Calu3 (cell line): ENCODE results near the gene AP3B1. TPM values are rescaled to one million over a fixed set of nuclear protein-coding genes. Genes with fewer than 3 reads are reported as not detected.
A peak's percentile ranks its signal among the peaks of the same experiment; 100 is the strongest.

Experiments
- BruUV-seq: library from RNA; stranded (reverse); fragments of 400-500 nt; replicated peaks from 2 replicates; lab custom pipeline; 2021; lab: Mats Ljungman, UMichigan
- CTCF ChIA-PET: fragments of 300-600 bp; sonication (Branson Sonifier 250); formaldehyde crosslinking; loops from one replicate; lab custom pipeline; 2022; ENCODE audit warnings: antibody characterized with exemption; lab: Charles Lee
- DNase-seq: peaks from one replicate; pipeline ENCODE4 v3.0.0; 2022
- H3K27ac Mint-ChIP-seq: one replicate; pipeline ENCODE4 v1.8.0; 2022; ENCODE audit warnings: mixed read lengths; ENCODE audit not compliant: unreplicated experiment
- H3K27me3 Mint-ChIP-seq: one replicate; pipeline ENCODE4 v1.8.0; 2022; ENCODE audit warnings: mixed read lengths; ENCODE audit not compliant: unreplicated experiment
- H3K36me3 Mint-ChIP-seq: one replicate; pipeline ENCODE4 v1.8.0; 2022; ENCODE audit warnings: mild to moderate bottlenecking, moderate library complexity, mixed read lengths; ENCODE audit not compliant: insufficient read depth, unreplicated experiment
- H3K4me1 Mint-ChIP-seq: one replicate; pipeline ENCODE4 v1.8.0; 2022; ENCODE audit warnings: mild to moderate bottlenecking, low read depth, mixed read lengths; ENCODE audit not compliant: unreplicated experiment
- H3K4me3 Mint-ChIP-seq: one replicate; pipeline ENCODE4 v1.8.0; 2022; ENCODE audit warnings: mild to moderate bottlenecking, low read depth, moderate library complexity, mixed read lengths; ENCODE audit not compliant: unreplicated experiment
- H3K9me3 Mint-ChIP-seq: one replicate; pipeline ENCODE4 v1.8.0; 2022; ENCODE audit warnings: low read depth, mixed read lengths; ENCODE audit not compliant: unreplicated experiment
- CTCF ChIP-seq: fragments of 200-600 bp; IDR thresholded peaks from one replicate; pipeline ENCODE4 v1.8.0; 2022; ENCODE audit warnings: antibody characterized with exemption; ENCODE audit not compliant: unreplicated experiment
- intact Hi-C: fragments of 100-400 bp; cut with micrococcal nuclease; formaldehyde crosslinking; loops from one replicate; pipeline ENCODE4 v1.10.0; 2022; ENCODE audit not compliant: unreplicated experiment
- total RNA-seq: library from RNA; stranded (reverse); gene quantifications from 2 replicates; pipeline ENCODE4 v1.2.3, GENCODE V29; 2022

Gene AP3B1
- total RNA-seq, 1 experiment from 2014 or later, result 66.9 TPM

GRCh38 chr5:77973253-77973609, 321.3 kb downstream of the AP3B1 start:
- TF ChIP-seq CTCF, result no peak
- H3K4me3 Mint-ChIP-seq, result peak overlapping the region; percentile 66
- intact Hi-C loops, result no loop called here
- no peaks in the 10 kb centered on the region for H3K4me1 Mint-ChIP-seq
- H3K27me3 Mint-ChIP-seq, result peaks cover 56% of the 10 kb centered on the region
- CTCF ChIA-PET, result no interaction called here
- no TSS peak for BruUV-seq
- no peak for DNase-seq
- no peak overlapping the region for H3K27ac Mint-ChIP-seq
- H3K36me3 Mint-ChIP-seq, result no peaks in the 10 kb centered on the region
- no peaks in the 10 kb centered on the region for H3K9me3 Mint-ChIP-seq

- Mint-ChIP-seq H3K27ac (no peak overlapping the region), H3K9me3 (no peaks in the 10 kb centered on the region), H3K4me3 (peak overlapping the region; percentile 66), H3K36me3 (no peaks in the 10 kb centered on the region), H3K27me3 (peaks cover 56% of the 10 kb centered on the region), H3K4me1 (no peaks in the 10 kb centered on the region)
- BruUV-seq, result no TSS peak
- peak; percentile 23 for TF ChIP-seq CTCF
- DNase-seq, result peak; percentile 36
- CTCF ChIA-PET, result no interaction called here
- intact Hi-C loops, result no loop called here
These were observed 321.8 kb downstream of the AP3B1 start for GRCh38 chr5:77972469-77973252.

GRCh38 chr5:77971776-77972468, 322.6 kb downstream of the AP3B1 start:
- H3K27me3 Mint-ChIP-seq, result peaks cover 56% of the 10 kb centered on the region
- no TSS peak for BruUV-seq
- intact Hi-C loops, result no loop called here
- no peaks in the 10 kb centered on the region for H3K4me1 Mint-ChIP-seq
- H3K36me3 Mint-ChIP-seq, result no peaks in the 10 kb centered on the region
- DNase-seq, result no peak
- H3K27ac Mint-ChIP-seq, result no peak overlapping the region
- H3K4me3 Mint-ChIP-seq, result peak overlapping the region; percentile 66
- H3K9me3 Mint-ChIP-seq, result no peaks in the 10 kb centered on the region
- CTCF ChIA-PET, result no interaction called here
- TF ChIP-seq CTCF, result no peak

GRCh38 chr5:77970891-77971290, 323.6 kb downstream of the AP3B1 start:
- intact Hi-C loops, result no loop called here
- BruUV-seq, result no TSS peak
- no peak for TF ChIP-seq CTCF
- Mint-ChIP-seq H3K36me3 (no peaks in the 10 kb centered on the region), H3K4me1 (no peaks in the 10 kb centered on the region), H3K27me3 (peaks cover 56% of the 10 kb centered on the region), H3K9me3 (no peaks in the 10 kb centered on the region), H3K27ac (no peak overlapping the region), H3K4me3 (no peak overlapping the region)
- no peak for DNase-seq
- CTCF ChIA-PET, result no interaction called here
